GM18499 (cell line): Measurements from ENCODE around the gene IVD.
A peak's percentile ranks its signal among the peaks of the same experiment; 100 is the strongest.

Experiments
- ATAC-seq: cut with Tn5 transposase; IDR thresholded peaks from one replicate; pipeline ENCODE4 v1.9.1; 2021; ENCODE audit warnings: moderate number of reproducible peaks; ENCODE audit not compliant: insufficient read depth, unreplicated experiment

Gene IVD

GRCh38 chr15:40405501-40406381, at the start of gene IVD:
Gene IVD, plus strand, starts transcription at chr15:40405795. Its CDS starts 33 bp downstream, at chr15:40405828.
- ATAC-seq, result peak; percentile 50

- no peak for ATAC-seq
Observed at GRCh38 chr15:40355976-40356585, 49.5 kb upstream of the IVD start.

GRCh38 chr15:40357246-40357645, 48.3 kb upstream of the IVD start:
- ATAC-seq, result no peak

GRCh38 chr15:40357723-40358470, 47.7 kb upstream of the IVD start, which contains the start of gene DISP2:
Gene DISP2, plus strand, starts transcription at chr15:40358219. Its CDS starts 103 bp downstream, at chr15:40358322.
- ATAC-seq, result no peak

GRCh38 chr15:40358471-40359353, 46.9 kb upstream of the IVD start:
- no peak for ATAC-seq

- ATAC-seq, result no peak
Observed at GRCh38 chr15:40360015-40360414, 45.6 kb upstream of the IVD start.

- no peak for ATAC-seq
Observed at GRCh38 chr15:40361640-40362039, 44.0 kb upstream of the IVD start.

GRCh38 chr15:40363611-40364010, 42.0 kb upstream of the IVD start:
- no peak for ATAC-seq

GRCh38 chr15:40364251-40364650, 41.3 kb upstream of the IVD start:
- no peak for ATAC-seq

- ATAC-seq, result no peak
Observed at GRCh38 chr15:40365016-40365415, 40.6 kb upstream of the IVD start.

- no peak for ATAC-seq
Observed at GRCh38 chr15:40365624-40366456, 39.8 kb upstream of the IVD start.

- no peak for ATAC-seq
Observed at GRCh38 chr15:40366457-40367370, 38.9 kb upstream of the IVD start.

- ATAC-seq, result no peak
Observed at GRCh38 chr15:40367371-40367685, 38.3 kb upstream of the IVD start.

GRCh38 chr15:40367686-40368611, 37.6 kb upstream of the IVD start:
- peak; percentile 72 for ATAC-seq

- no peak for ATAC-seq
Observed at GRCh38 chr15:40368719-40369473, 36.7 kb upstream of the IVD start.

GRCh38 chr15:40369474-40369869, 36.1 kb upstream of the IVD start:
- no peak for ATAC-seq
